ENCODE results near the gene TXNRD1.
"Not testable (repeated sequence)": the region's sequence is repeated elsewhere in the genome, so short reads cannot be mapped to it uniquely, and the experiment has no call there.

The TXNRD1 gene

GRCh38 chr12:104371043-104371870, 155.7 kb downstream of the TXNRD1 start:
- no peak for DNase-seq

- DNase-seq: no peak
These were observed 156.6 kb downstream of the TXNRD1 start for GRCh38 chr12:104372061-104372720.

DNA sequence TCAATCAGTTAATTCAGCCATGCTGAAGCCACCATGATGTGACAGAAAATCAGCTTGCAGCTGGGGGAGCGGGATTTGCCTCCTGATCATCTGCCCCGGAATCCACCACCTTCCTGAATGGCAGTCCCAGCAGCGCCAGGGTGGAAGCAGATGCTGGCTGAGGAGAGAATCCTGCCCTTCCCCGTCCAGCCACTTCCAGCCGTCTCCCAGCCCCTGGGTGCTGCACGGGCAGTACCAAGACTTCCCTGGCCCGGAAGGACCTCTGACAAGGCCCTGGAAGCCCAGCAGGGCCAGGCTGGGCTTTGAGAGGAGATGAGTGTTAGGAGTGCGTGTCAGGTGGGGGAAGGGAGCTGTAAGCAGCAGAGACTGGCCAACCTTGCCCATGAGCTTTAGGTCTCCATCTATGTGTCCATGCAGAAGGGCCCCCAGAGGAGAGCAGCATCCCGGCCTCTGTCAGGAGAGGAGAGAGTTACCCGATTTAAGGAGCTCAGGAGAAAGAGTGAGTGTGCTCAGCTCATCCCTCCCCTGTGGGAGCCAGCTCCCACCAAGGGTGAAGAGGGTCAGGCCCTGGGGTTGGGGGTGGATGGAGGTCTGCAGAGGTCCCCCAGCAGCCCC, 157.2 kb downstream of the TXNRD1 start:
- no peak for DNase-seq

DNA sequence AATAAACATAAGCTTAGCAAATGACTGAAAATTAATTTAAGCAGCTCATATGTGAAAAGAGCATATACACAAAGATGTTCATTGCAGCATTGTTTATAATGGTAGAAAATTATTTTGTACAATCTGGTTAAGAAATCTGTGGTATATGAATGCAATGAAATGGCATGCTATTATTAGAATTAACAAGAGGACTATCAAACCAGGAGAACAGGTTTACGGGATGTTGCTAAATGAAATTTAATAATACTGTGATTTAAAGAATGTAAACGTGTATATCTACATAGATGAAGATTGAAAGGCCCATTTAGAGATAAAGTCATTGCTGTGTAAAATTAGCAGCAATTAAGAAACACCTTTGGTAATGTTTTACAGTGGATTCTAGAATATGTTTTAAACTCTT, 158.5 kb downstream of the TXNRD1 start:
- DNase-seq: no peak

- DNase-seq: no peak
These were observed 159.2 kb downstream of the TXNRD1 start for GRCh38 chr12:104374806-104375205.

DNA sequence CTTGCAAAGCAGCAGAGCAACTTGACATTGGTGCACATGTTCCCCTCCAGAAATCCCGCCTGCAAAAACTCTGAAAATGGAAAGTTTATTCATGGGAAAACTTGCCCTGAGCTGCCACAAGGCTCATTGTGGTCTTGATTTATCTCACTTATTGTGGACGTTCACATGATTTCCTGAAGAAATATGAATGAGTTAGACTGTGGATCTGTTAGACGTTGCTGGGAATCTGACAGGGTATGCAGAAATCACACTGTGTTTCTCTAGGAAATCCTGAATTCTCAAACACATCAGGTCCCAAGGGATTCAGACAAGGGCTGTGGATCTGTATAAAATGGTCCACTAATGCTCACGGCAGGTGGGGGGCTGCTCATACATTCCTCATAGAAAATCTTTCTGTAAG, 160.2 kb downstream of the TXNRD1 start:
- DNase-seq: no peak

DNA sequence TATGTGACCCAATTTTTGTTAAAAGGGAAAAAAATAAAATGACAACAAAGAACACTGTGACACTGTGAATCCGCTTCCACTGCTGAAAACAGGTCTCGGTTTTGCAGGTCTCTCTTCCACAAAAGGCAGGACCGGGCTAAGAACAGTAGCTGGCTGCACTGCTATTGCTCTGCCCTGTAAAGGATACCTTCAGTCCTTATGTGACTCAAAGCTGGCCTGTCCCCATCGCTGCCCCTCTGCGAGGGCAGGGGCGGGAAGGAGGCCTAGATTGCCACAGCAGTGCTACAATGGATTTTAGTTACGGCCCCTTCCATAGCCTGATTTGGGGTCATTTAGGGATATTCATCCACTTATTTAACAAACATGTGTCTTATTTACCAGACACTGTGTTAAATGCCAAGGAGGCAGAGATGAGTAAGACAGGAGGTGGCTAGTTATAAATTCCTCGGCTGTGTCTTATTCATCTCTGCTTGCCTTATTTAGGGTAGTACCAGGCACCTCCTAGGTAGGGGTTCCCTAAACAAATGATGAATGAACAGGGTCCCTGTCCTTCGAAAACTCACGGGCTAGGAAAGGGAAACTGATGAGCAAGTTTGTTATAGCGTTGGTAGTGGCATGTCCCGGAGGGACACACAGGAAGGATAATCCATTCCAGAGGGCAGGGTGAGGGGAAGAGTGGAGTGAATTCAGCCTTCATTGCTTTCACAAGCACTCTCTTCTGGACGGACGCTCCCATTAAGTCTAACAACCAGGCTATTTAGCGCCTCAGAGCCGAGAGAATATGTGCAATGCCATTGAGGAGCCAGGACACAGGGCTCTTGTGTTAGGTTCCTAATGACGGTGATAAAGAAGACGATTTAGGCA, 161.3 kb downstream of the TXNRD1 start:
- peak in 3 of 51 donors; percentile 3 to 5 (median 4) for DNase-seq

- DNase-seq: no peak
These were observed 161.9 kb downstream of the TXNRD1 start for GRCh38 chr12:104377514-104377812.

GRCh38 chr12:104378427-104378826, 162.8 kb downstream of the TXNRD1 start:
- no peak for DNase-seq

DNA sequence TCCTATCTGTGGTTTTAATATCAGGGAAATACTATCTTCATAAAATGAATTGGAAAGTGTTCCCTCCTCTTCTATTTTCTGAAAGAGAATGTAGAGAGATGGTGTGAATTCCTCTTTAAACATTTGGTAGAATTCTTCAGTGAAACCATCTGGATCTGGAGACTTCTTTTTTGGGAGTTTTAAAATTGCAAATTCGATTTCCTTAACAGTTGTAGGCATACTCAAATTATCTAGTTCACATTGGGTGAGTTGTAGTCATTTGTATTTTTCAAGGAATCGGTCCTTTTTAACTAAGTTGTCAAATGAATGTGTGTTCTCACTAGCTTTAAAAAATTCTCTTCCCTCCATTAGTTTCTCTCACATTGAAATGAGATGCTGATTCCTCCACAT, 165.8 kb downstream of the TXNRD1 start:
- DNase-seq: no peak

DNA sequence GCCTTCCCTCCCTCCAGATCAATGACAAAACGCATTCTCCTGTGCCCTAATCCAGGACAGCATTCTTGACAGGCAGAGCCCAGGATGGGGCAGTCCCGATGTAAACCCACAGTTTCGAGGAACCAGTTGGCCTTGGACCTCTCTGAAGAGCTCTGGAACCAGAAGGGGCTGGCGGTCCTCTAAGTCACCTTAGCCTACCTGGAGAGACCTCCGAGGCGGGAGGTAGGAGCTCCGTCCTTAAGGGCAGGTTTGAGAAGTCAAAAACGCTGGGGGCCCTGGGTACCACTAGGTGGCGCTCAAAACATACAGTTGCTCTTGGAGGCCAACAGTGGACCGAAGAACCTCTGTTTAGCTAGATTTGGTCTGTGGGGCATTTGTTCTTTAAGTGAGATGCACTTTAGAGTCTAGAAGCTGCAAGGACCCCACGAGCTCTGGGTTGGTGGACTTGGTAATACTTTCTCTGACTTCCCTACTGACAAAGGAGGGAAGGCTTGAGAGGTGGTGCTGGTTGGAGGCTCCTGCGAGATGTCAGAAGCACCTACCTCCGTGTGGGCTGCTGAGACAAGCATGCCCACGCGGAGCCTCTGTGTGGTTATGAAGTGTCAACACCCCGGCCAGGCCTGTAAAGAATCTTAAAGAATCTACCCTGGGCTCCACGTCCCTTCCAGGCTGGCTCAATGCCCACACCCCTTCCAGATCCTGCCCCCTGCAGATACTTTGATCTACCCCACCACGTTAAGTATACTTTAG, 166.3 kb downstream of the TXNRD1 start:
- peak in 48 of 51 donors; percentile 6 to 85 (median 49) for DNase-seq

- DNase-seq: no peak
These were observed 168.7 kb downstream of the TXNRD1 start for GRCh38 chr12:104384141-104384880.

DNA sequence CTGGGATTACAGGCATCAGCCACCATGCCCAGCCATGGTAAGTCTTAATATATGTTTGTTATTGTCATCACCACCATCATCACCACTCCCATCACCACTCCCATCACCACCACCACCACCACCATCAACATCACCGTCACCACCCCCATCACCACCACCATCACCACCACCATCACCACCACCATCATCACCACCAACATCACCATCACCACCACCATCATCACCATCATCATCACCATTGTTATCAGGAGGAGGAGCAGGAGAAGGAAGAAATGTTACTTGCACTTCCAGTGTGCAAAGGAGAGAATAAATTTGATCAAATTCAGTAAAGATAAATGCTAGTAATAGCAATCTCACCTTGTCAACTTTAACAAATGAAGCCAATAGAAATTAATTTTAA, 169.9 kb downstream of the TXNRD1 start:
- no peak for DNase-seq

DNA sequence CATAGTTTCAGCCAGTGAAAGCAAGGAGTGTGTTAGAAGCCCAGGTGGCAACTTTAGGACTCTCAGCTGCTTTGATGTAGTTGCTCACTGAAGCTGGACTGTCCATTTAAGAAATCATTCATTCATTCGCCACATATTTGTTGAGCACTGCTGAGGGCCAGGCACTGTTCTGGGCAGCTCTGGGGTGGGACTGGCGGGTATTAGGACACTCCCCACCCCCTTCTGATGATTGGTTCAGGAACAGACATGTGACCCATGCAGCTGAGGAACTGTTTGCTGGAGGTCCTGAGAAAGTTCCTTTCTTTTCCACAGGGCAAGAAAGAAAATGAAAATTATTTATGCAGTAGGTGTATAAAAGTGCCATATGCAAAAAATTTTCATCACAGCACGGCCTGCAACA, 170.9 kb downstream of the TXNRD1 start:
- DNase-seq: no peak

DNA sequence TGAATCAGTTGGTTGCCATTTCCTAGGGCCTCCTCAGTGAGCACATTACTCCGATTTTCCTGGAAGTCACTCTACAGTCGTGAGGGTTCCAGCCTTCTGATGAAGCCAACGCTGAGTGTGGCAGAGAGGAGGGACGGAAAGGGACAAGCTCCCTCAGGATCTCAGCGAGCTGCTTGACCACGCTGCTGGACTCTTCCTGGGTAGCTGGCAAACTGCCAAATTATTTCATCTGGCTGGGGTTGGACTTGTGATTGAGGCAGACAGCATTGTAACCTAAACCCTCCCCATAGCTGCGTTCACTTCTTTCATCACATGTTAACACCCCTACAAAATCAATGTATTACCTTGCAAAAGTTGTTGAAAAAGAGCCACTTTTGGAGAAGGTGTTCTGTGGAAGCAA, 171.6 kb downstream of the TXNRD1 start:
- DNase-seq: no peak

DNA sequence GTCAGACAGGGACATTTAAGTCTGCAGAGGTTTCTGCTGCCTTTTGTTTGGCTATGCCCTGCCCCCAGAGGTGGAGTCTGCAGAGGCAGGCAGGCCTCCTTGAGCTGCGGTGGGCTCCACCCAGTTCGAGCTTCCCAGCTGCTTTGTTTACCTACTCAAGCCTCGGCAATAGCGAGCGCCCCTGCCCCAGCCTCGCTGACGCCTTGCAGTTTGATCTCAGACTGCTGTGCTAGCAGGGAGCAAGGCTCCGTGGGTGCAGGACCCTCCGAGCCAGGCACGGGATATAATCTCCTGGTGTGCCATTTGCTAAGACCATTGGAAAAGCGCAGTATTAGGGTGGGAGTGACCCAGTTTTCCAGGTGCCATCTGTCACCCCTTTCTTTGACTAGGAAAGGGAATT, 178.5 kb downstream of the TXNRD1 start:
- DNase-seq: not testable (repeated sequence)

Measured in hypothalamus (tissue), 51 donors.